Measurements from ENCODE around the gene EYS. TPM values are rescaled to one million over a fixed set of nuclear protein-coding genes. Genes with fewer than 3 reads are reported as not detected.
"Not testable (repeated sequence)": the region's sequence is repeated elsewhere in the genome, so short reads cannot be mapped to it uniquely, and the experiment has no call there.

Gene EYS
- total RNA-seq, 2 donors from 2014 or later = not detected

GRCh38 chr6:65505736-65506135 is 201.3 kb downstream of the EYS start:
- Histone ChIP-seq H3K36me3 (no peaks in the 10 kb centered on the region), H3K27ac (no peak overlapping the region), H3K9me3 (no peaks in the 10 kb centered on the region), H3K4me3 (no peak overlapping the region), H3K27me3 (no peaks in the 10 kb centered on the region), H3K4me1 (no peaks in the 10 kb centered on the region)
- TF ChIP-seq, protein P1, sequence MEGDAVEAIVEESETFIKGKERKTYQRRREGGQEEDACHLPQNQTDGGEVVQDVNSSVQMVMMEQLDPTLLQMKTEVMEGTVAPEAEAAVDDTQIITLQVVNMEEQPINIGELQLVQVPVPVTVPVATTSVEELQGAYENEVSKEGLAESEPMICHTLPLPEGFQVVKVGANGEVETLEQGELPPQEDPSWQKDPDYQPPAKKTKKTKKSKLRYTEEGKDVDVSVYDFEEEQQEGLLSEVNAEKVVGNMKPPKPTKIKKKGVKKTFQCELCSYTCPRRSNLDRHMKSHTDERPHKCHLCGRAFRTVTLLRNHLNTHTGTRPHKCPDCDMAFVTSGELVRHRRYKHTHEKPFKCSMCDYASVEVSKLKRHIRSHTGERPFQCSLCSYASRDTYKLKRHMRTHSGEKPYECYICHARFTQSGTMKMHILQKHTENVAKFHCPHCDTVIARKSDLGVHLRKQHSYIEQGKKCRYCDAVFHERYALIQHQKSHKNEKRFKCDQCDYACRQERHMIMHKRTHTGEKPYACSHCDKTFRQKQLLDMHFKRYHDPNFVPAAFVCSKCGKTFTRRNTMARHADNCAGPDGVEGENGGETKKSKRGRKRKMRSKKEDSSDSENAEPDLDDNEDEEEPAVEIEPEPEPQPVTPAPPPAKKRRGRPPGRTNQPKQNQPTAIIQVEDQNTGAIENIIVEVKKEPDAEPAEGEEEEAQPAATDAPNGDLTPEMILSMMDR (IDR thresholded peaks at IDR 0.05) = no peak
- DNase-seq (ENCODE audit: low spot score) = no peak

GRCh38 chr6:65501045-65501444 is 206.0 kb downstream of the EYS start:
- no peaks in the 10 kb centered on the region for H3K36me3 ChIP-seq
- TF ChIP-seq, protein P1 (IDR thresholded peaks at IDR 0.05) = no peak
- no peaks in the 10 kb centered on the region for H3K4me1 ChIP-seq
- no peak for DNase-seq (ENCODE audit: low spot score)
- H3K4me3 ChIP-seq = no peak overlapping the region
- H3K27ac ChIP-seq = no peak overlapping the region
- H3K9me3 ChIP-seq = no peaks in the 10 kb centered on the region
- no peaks in the 10 kb centered on the region for H3K27me3 ChIP-seq

GRCh38 chr6:65483652-65484051 is 223.4 kb downstream of the EYS start:
- not testable (repeated sequence) for H3K27me3 ChIP-seq; H3K9me3 ChIP-seq; H3K4me1 ChIP-seq; H3K4me3 ChIP-seq; H3K36me3 ChIP-seq; H3K27ac ChIP-seq; DNase-seq (ENCODE audit: low spot score)

DNA sequence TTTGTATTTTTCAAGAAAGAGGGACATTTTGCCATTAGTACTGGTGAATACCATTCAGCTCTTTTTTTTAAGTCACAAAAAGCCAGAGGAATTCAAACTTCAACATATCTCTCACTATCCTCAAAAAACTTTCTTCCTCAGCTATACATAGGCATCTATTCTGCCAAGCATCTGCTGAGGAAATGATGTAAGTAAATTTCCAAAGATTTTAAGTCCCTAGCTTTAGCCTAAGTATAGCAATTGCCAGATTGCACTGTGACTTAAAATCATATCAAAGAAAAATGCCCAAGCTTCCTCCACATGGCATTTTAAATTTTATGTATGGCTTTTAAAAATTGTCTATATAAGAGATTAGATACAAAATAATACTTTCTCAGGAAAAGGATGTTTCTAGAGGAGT is 237.4 kb downstream of the EYS start:
- H3K27ac ChIP-seq = no peak overlapping the region
- TF ChIP-seq, protein P1 (IDR thresholded peaks at IDR 0.05) = no peak
- no peaks in the 10 kb centered on the region for H3K36me3 ChIP-seq
- H3K27me3 ChIP-seq = no peaks in the 10 kb centered on the region
- no peaks in the 10 kb centered on the region for H3K9me3 ChIP-seq
- H3K4me3 ChIP-seq = no peak overlapping the region
- H3K4me1 ChIP-seq = no peaks in the 10 kb centered on the region
- no peak for DNase-seq (ENCODE audit: low spot score)

- Histone ChIP-seq H3K9me3 (no peaks in the 10 kb centered on the region), H3K27ac (no peak overlapping the region), H3K27me3 (no peaks in the 10 kb centered on the region), H3K36me3 (no peaks in the 10 kb centered on the region), H3K4me1 (no peaks in the 10 kb centered on the region), H3K4me3 (no peak overlapping the region)
- DNase-seq (ENCODE audit: low spot score) = no peak
- TF ChIP-seq, protein P1 (IDR thresholded peaks at IDR 0.05) = no peak
Measured at GRCh38 chr6:65468307-65468706, 238.7 kb downstream of the EYS start.

DNA sequence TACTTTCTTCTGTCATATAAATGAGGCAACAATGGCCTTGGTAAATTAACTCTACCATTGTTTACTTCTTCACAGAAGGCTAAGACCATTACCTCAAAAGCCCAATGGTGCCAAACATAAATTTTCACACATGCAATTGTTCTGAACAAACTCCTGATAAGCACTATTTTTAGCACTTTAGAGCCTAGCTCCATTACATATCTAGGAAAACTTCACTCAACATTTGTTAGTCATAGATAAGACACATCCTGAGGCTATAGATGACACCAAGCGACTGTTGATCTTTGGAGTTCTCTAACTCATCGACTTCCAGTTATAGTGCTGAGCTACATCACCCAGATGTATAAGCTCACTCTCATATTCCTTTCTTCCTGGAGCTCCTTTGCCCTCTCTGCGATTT is 245.9 kb downstream of the EYS start:
- no peak overlapping the region for H3K4me3 ChIP-seq
- H3K27ac ChIP-seq = no peak overlapping the region
- H3K4me1 ChIP-seq = no peaks in the 10 kb centered on the region
- H3K27me3 ChIP-seq = no peaks in the 10 kb centered on the region
- no peaks in the 10 kb centered on the region for H3K36me3 ChIP-seq
- no peak for DNase-seq (ENCODE audit: low spot score)
- no peaks in the 10 kb centered on the region for H3K9me3 ChIP-seq
- TF ChIP-seq, protein P1 (IDR thresholded peaks at IDR 0.05) = no peak

Data from right atrium auricular region (tissue), 2 donors.